GM12878 (cell line): ENCODE results near the gene WDFY3. TPM values are rescaled to one million over a fixed set of nuclear protein-coding genes. Genes with fewer than 3 reads are reported as not detected.

Source experiments
- ATAC-seq: fragments of 200-7000 bp; cut with Tn5 transposase; 3 replicates; pipeline ENCODE4 v1.9.1; 2020; ENCODE audit warnings: mild to moderate bottlenecking, moderate library complexity
- BruUV-seq: library from RNA; stranded (reverse); fragments of 400-500 nt; replicated peaks from 2 replicates; lab custom pipeline; 2021; lab: Mats Ljungman, UMichigan
- CTCF ChIA-PET: fragments of 300-600 bp; sonication (Branson Sonifier 250); formaldehyde crosslinking; extraction: SDS; loops from one replicate; lab custom pipeline; 2021; ENCODE audit warnings: inconsistent platforms; lab: Yijun Ruan, JAX
- POLR2A ChIA-PET: fragments of 350-600 bp; formaldehyde crosslinking; extraction: SDS; loops from one replicate; lab custom pipeline; 2021; ENCODE audit warnings: inconsistent platforms; lab: Charles Lee
- RAD21 ChIA-PET: fragments of 300-600 bp; sonication (Branson Sonifier 250); formaldehyde crosslinking; loops from one replicate; lab custom pipeline; 2023; ENCODE audit warnings: antibody characterized with exemption; ENCODE audit not compliant: unreplicated experiment; lab: Charles Lee
- SMC1A ChIA-PET: fragments of 300-600 bp; sonication (Branson Sonifier 250); formaldehyde crosslinking; loops from one replicate; lab custom pipeline; 2023; ENCODE audit not compliant: unreplicated experiment, uncharacterized antibody; lab: Charles Lee
- DNase-seq: peaks from one replicate; pipeline ENCODE4 v3.0.0-alpha.2; 2011; ENCODE audit warnings: low read depth, low spot score
- FAIRE-seq: peaks from 3 replicates; lab custom pipeline; 2011; peaks lifted over from hg19 to GRCh38; lab: Jason Lieb, UNC
- H2AFZ ChIP-seq: 2 replicates; pipeline ENCODE4 v1.6.0; 2011; ENCODE audit warnings: low read depth, low read length, control low read depth; ENCODE audit not compliant: control insufficient read depth
- H3K27ac ChIP-seq: 2 replicates; pipeline ENCODE4 v1.5.1; 2011; ENCODE audit warnings: control low read depth; ENCODE audit not compliant: control insufficient read depth, insufficient read depth
- H3K27me3 ChIP-seq, 2 experiments: replicated peaks in 1 of 2; 2 replicates each; pipeline versions ENCODE4 v1.6.0 to v1.6.1; 2011; ENCODE audit warnings: low read length in 1 of 2; ENCODE audit not compliant: control insufficient read depth in 2 of 2, insufficient read depth in 2 of 2
- H3K36me3 ChIP-seq, 2 experiments: 2 replicates each; pipeline ENCODE4 v1.5.1; 2011; ENCODE audit warnings: low read length in 1 of 2; ENCODE audit not compliant: control insufficient read depth in 2 of 2, insufficient read depth in 2 of 2
- H3K4me1 ChIP-seq: 2 replicates; pipeline ENCODE4 v1.6.1; 2011; ENCODE audit warnings: mild to moderate bottlenecking, low read length, moderate library complexity, mixed read lengths; ENCODE audit not compliant: control insufficient read depth, insufficient read depth
- H3K4me2 ChIP-seq: 2 replicates; pipeline ENCODE4 v1.6.0; 2011; ENCODE audit warnings: control low read depth; ENCODE audit not compliant: control insufficient read depth, insufficient read depth
- H3K4me3 ChIP-seq: fragments of 200-600 bp; sonication (generic); 2 replicates; pipeline ENCODE4 v1.5.1; 2016
- H3K79me2 ChIP-seq: 2 replicates; pipeline ENCODE4 v1.6.0; 2011; ENCODE audit warnings: low read length; ENCODE audit not compliant: control insufficient read depth, insufficient read depth
- H3K9ac ChIP-seq: 2 replicates; pipeline ENCODE4 v1.8.0; 2011; ENCODE audit warnings: low read length, control low read depth, mixed read lengths; ENCODE audit not compliant: control insufficient read depth, insufficient read depth
- H3K9me3 ChIP-seq: replicated peaks from 3 replicates; pipeline ENCODE4 v1.5.1; 2011; ENCODE audit warnings: mild to moderate bottlenecking, low read length; ENCODE audit not compliant: control insufficient read depth, insufficient read depth
- H4K20me1 ChIP-seq: 2 replicates; pipeline ENCODE4 v1.6.0; 2011; ENCODE audit not compliant: control insufficient read depth, insufficient read depth
- ATF7 ChIP-seq: fragments of 450-650 bp; IDR thresholded peaks from 2 replicates; pipeline ENCODE4 v1.6.1; 2016; ENCODE audit warnings: low read depth, mild to moderate bottlenecking
- CREM ChIP-seq: IDR thresholded peaks from 2 replicates; pipeline ENCODE4 v1.6.1; 2014; ENCODE audit warnings: antibody characterized with exemption, low read depth
- EGR1 ChIP-seq, 2 experiments: IDR thresholded peaks; 1 replicate in 1 of 2; 2 replicates in 1 of 2; pipeline ENCODE4 v1.6.1; 2011 to 2012; ENCODE audit warnings: low read depth in 2 of 2, low read length in 2 of 2, borderline replicate concordance in 1 of 2, mild to moderate bottlenecking in 1 of 2, moderate library complexity in 1 of 2
- ESRRA ChIP-seq: IDR thresholded peaks from 2 replicates; pipeline ENCODE4 v1.6.1; 2012; ENCODE audit warnings: mild to moderate bottlenecking, low read length, improper control_type of control experiment
- IKZF1 ChIP-seq: fragments of 450-650 bp; conservative IDR thresholded peaks from 2 replicates; pipeline ENCODE4 v1.6.1; 2017; ENCODE audit warnings: antibody characterized with exemption, mild to moderate bottlenecking
- MYC ChIP-seq: IDR thresholded peaks from 2 replicates; pipeline ENCODE4 v1.6.1; 2011; ENCODE audit warnings: mild to moderate bottlenecking, low read length, moderate library complexity, inconsistent platforms; ENCODE audit not compliant: insufficient read depth, insufficient replicate concordance, insufficient read length, severe bottlenecking
- NBN ChIP-seq: fragments of 450-650 bp; IDR thresholded peaks from 2 replicates; pipeline ENCODE4 v1.6.1; 2016
- NRF1 ChIP-seq: conservative IDR thresholded peaks from 2 replicates; pipeline ENCODE4 v1.6.1; 2011; ENCODE audit warnings: mild to moderate bottlenecking, low read depth, low read length, improper control_type of control experiment
- RCOR1 ChIP-seq: conservative IDR thresholded peaks from 2 replicates; pipeline ENCODE4 v1.6.1; 2012; ENCODE audit warnings: low read depth, low read length, improper control_type of control experiment
- ZNF622 ChIP-seq: fragments of 450-650 bp; IDR thresholded peaks from 2 replicates; pipeline ENCODE4 v1.6.1; 2017; ENCODE audit warnings: mild to moderate bottlenecking, inconsistent platforms
- ZSCAN29 ChIP-seq: fragments of 450-650 bp; IDR thresholded peaks from 2 replicates; pipeline ENCODE4 v1.6.1; 2017; ENCODE audit warnings: mild to moderate bottlenecking, moderate library complexity
- WGBS: methylation state at CpG from one replicate; pipeline ENCODE4 v1.1.6; 2016; ENCODE audit warnings: low lambda C conversion rate; ENCODE audit not compliant: insufficient replicate concordance, insufficient coverage; ENCODE audit errors: missing lambda C conversion rate; 5-methylcytosine and 5-hydroxymethylcytosine counted together
- in situ Hi-C: fragments of 300-500 bp; cut with MboI; formaldehyde crosslinking; loops from 9 replicates; pipeline ENCODE4 v1.14.3; 2018; ENCODE audit warnings: mixed read lengths
- intact Hi-C: fragments of 100-400 bp; cut with micrococcal nuclease; formaldehyde crosslinking; loops from one replicate; pipeline ENCODE4 v1.14.2; 2022; ENCODE audit not compliant: unreplicated experiment
- polyA plus RNA-seq, 11 experiments: library from polyadenylated mRNA; depleted of rRNA in 4 of 11; unstranded in 6 of 11; stranded (reverse) in 5 of 11; fragments of >200 nt; fragmentation: Nextera tagmentation in 4 of 11; fragmentation: Illumina TruSeq in 1 of 11; extraction: Ambion mirVana in 4 of 11; extraction: Trizol in 1 of 11; gene quantifications; 1 replicate in 1 of 11; 2 replicates in 10 of 11; pipeline versions ENCODE4 v1.2.1 to v1.2.3, GENCODE V29; 2011 to 2016; ENCODE audit warnings: inconsistent platforms in 2 of 11, missing spikeins in 2 of 11, low read depth in 1 of 11
- total RNA-seq, 4 experiments: library from RNA; depleted of rRNA in 3 of 4; stranded (reverse); fragments of >200 nt in 3 of 4; fragmentation: Illumina TruSeq in 1 of 4; extraction: Trizol in 1 of 4; gene quantifications; 2 replicates each; pipeline versions ENCODE4 v1.2.1 to v1.2.3, GENCODE V29; 2013 to 2021
- TF ChIP-seq, protein P1 (sequence below): IDR thresholded peaks from 2 replicates; pipeline ENCODE4 v1.6.1; 2011; ENCODE audit warnings: low read depth, low read length, improper control_type of control experiment, borderline replicate concordance
- TF ChIP-seq, protein P2 (sequence below): fragments of 450-650 bp; IDR thresholded peaks from 2 replicates; pipeline ENCODE4 v1.6.1; 2017; ENCODE audit warnings: mild to moderate bottlenecking, moderate library complexity

WDFY3 gene
- total and polyA plus RNA-seq, 10 of the 15 experiments (the other 5 are each of a cell fraction or from before 2014, with no cell fraction given): 0.01 to 0.23 (median 0.12) TPM; not detected in 2

DNA sequence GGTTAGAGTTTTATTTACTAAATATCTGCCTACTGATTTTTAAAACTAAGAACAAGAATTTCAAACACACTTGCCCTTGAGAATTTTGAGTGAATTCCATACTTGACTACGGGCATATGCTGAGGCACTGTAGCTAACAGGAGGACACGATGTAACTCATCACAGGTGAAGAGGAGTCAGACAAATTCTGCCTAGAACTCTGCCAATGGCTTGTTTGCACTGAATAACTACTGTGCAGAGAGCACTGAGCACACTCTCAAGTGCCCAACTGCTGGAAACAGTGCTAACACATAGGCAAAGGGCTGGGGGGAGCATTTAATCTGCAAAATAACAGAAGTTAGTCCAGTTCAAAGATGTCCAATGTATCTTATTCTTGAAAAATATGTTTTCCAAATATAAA is 104.4 kb downstream of the WDFY3 start:
- FAIRE-seq (no peak), ATAC-seq (no peak), DNase-seq (no peak)
- no peak for TF ChIP-seq MYC
- TF ChIP-seq NRF1: no peak
- TF ChIP-seq NBN: no peak
- TF ChIP-seq, protein P1, sequence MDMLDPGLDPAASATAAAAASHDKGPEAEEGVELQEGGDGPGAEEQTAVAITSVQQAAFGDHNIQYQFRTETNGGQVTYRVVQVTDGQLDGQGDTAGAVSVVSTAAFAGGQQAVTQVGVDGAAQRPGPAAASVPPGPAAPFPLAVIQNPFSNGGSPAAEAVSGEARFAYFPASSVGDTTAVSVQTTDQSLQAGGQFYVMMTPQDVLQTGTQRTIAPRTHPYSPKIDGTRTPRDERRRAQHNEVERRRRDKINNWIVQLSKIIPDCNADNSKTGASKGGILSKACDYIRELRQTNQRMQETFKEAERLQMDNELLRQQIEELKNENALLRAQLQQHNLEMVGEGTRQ: no peak
- H3K9ac ChIP-seq: no peak overlapping the region
- SMC1A ChIA-PET: no interaction called here
- no peak overlapping the region for H3K27ac ChIP-seq
- no peak overlapping the region for H2AFZ ChIP-seq
- no peaks in the 10 kb centered on the region for H3K36me3 ChIP-seq
- intact Hi-C loops (no loop called here), in situ Hi-C loops (no loop called here)
- RAD21 ChIA-PET: no interaction called here
- BruUV-seq: no TSS peak
- 22% methylated on average over 2 of the region's 2 CpGs for WGBS
- H3K27me3 ChIP-seq: no peaks in the 10 kb centered on the region; a peak in 1 of 4 replicates
- H3K9me3 ChIP-seq: no peaks in the 10 kb centered on the region
- CTCF ChIA-PET: no interaction called here
- no peaks in the 10 kb centered on the region for H3K79me2 ChIP-seq
- no peak overlapping the region for H3K4me3 ChIP-seq
- no peaks in the 10 kb centered on the region for H3K4me1 ChIP-seq
- POLR2A ChIA-PET: no interaction called here
- no peak overlapping the region for H3K4me2 ChIP-seq
- H4K20me1 ChIP-seq: no peaks in the 10 kb centered on the region

DNA sequence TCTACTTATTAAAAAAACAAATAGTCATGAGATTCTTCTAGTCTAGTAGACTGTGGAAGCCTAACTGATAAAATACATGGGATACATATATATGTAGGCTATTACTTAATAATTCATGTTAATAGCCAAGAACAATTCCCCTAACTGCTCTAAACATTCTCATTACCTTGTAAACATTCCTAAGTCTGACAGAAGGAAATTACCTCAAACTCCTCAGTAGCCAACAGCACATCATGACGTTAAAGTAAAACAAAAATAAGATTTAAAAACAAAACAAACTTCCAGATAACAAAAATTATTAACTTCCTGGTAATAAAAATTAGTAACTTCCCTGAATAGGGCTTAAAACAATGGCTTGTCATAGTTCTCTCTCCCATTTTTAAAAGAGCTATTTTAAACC is 109.2 kb downstream of the WDFY3 start:
- no peak overlapping the region for H3K9ac ChIP-seq
- 0% methylated on average over 1 of the region's 1 CpG for WGBS
- H3K27ac ChIP-seq: no peak overlapping the region
- no peaks in the 10 kb centered on the region for H3K27me3 ChIP-seq
- no peaks in the 10 kb centered on the region for H3K9me3 ChIP-seq
- H3K79me2 ChIP-seq: no peaks in the 10 kb centered on the region
- ChIA-PET POLR2A (no interaction called here), CTCF (no interaction called here), RAD21 (no interaction called here), SMC1A (no interaction called here)
- H3K4me3 ChIP-seq: no peak overlapping the region
- FAIRE-seq (no peak), DNase-seq (no peak), ATAC-seq (no peak)
- no peak overlapping the region for H3K4me2 ChIP-seq
- TF ChIP-seq IKZF1: no peak
- TF ChIP-seq, protein P2, sequence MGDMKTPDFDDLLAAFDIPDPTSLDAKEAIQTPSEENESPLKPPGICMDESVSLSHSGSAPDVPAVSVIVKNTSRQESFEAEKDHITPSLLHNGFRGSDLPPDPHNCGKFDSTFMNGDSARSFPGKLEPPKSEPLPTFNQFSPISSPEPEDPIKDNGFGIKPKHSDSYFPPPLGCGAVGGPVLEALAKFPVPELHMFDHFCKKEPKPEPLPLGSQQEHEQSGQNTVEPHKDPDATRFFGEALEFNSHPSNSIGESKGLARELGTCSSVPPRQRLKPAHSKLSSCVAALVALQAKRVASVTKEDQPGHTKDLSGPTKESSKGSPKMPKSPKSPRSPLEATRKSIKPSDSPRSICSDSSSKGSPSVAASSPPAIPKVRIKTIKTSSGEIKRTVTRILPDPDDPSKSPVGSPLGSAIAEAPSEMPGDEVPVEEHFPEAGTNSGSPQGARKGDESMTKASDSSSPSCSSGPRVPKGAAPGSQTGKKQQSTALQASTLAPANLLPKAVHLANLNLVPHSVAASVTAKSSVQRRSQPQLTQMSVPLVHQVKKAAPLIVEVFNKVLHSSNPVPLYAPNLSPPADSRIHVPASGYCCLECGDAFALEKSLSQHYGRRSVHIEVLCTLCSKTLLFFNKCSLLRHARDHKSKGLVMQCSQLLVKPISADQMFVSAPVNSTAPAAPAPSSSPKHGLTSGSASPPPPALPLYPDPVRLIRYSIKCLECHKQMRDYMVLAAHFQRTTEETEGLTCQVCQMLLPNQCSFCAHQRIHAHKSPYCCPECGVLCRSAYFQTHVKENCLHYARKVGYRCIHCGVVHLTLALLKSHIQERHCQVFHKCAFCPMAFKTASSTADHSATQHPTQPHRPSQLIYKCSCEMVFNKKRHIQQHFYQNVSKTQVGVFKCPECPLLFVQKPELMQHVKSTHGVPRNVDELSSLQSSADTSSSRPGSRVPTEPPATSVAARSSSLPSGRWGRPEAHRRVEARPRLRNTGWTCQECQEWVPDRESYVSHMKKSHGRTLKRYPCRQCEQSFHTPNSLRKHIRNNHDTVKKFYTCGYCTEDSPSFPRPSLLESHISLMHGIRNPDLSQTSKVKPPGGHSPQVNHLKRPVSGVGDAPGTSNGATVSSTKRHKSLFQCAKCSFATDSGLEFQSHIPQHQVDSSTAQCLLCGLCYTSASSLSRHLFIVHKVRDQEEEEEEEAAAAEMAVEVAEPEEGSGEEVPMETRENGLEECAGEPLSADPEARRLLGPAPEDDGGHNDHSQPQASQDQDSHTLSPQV: no peak
- TF ChIP-seq RCOR1: no peak
- TF ChIP-seq EGR1 (IDR thresholded peaks at IDR 0.05; ENCODE audit: borderline replicate concordance in 1 of 2, low read depth in 2 of 2, low read length in 2 of 2): no peak
- no peak for TF ChIP-seq ZSCAN29
- no peak for TF ChIP-seq ATF7
- TF ChIP-seq ZNF622: no peak
- TF ChIP-seq CREM: no peak
- TF ChIP-seq ESRRA: no peak
- no peaks in the 10 kb centered on the region for H3K4me1 ChIP-seq
- H2AFZ ChIP-seq: no peak overlapping the region
- no peaks in the 10 kb centered on the region for H3K36me3 ChIP-seq
- no TSS peak for BruUV-seq
- H4K20me1 ChIP-seq: no peaks in the 10 kb centered on the region
- intact Hi-C loops: no loop called here
- in situ Hi-C loops: no loop called here
